ENCODE results near the gene CUX1.

Gene CUX1

DNA sequence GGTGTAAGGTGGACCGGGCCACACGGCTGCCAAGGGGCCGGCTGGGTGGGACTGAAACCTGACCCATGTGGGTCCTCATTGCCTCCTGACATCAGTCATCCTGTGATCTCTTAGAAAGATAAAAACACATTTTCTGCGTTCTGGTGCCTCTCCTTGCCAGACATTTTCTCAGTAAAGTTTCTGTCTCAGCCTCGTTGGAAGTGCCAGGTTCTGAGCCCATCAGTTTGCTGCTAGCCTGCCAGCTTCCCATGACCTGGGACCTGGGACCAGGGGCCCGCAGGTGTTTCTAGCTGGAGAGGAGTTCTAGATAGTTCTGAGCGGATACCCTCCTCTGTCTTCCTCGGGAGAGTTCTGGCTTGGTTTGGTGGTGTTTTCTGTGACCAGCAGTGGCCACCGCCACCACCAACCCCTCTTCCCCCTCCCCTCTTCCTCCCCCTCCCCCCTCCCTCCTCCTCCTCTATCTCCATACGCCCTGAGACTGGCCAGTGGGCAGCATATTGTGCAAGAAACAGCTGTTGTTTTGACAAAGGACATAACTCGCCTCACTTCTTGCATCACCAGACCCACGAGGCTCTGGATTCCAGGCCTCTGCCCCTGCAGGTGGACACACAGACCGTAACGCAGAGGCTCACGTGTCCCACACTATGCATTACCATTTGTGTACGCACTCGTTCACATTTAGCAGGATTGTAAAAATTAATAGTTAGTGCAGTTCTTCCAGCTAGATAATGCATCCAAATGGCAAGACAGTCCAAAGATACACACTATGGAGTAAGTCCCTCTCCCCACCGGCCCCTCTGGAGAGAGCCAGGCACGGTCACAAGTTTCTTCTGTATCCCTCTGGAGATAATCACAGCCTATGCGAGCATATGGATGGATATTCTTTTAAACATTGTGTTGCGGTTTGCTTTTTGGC lies 94.6 kb downstream of the CUX1 start:
- no peaks in the 10 kb centered on the region for H3K9me3 ChIP-seq
- peaks cover 27% of the 10 kb centered on the region for H3K4me1 ChIP-seq
- peak; percentile 43 for DNase-seq
- no peak overlapping the region for H3K4me3 ChIP-seq (ENCODE audit: low read depth, low read length)
- TF ChIP-seq, protein P1, sequence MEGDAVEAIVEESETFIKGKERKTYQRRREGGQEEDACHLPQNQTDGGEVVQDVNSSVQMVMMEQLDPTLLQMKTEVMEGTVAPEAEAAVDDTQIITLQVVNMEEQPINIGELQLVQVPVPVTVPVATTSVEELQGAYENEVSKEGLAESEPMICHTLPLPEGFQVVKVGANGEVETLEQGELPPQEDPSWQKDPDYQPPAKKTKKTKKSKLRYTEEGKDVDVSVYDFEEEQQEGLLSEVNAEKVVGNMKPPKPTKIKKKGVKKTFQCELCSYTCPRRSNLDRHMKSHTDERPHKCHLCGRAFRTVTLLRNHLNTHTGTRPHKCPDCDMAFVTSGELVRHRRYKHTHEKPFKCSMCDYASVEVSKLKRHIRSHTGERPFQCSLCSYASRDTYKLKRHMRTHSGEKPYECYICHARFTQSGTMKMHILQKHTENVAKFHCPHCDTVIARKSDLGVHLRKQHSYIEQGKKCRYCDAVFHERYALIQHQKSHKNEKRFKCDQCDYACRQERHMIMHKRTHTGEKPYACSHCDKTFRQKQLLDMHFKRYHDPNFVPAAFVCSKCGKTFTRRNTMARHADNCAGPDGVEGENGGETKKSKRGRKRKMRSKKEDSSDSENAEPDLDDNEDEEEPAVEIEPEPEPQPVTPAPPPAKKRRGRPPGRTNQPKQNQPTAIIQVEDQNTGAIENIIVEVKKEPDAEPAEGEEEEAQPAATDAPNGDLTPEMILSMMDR (IDR thresholded peaks at IDR 0.05; ENCODE audit: low read depth, low read length) = no peak
- H3K27me3 ChIP-seq = no peaks in the 10 kb centered on the region
- peaks cover 10% of the 10 kb centered on the region for H3K36me3 ChIP-seq

DNA sequence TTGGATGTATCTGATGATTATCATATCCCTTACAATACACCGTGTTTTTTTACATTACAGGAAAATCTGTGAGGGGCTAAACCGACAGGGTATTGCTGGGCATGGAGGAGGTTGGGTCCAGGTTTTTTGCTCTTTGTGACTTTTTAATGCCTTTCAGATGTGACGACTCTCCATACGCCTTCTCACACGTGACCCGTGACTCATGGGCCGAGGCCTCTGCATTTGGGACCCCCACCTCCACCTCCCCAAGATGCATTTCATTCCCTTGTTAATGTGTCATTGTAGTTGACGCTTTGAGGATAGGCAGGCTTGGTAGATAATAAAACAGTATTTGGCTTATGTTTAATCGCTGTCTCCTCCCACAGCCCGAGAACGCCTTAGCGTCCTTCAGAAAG lies 95.3 kb downstream of the CUX1 start:
- Histone ChIP-seq H3K9me3 (no peaks in the 10 kb centered on the region), H3K4me3 (ENCODE audit: low read depth, low read length) (no peak overlapping the region), H3K27me3 (no peaks in the 10 kb centered on the region), H3K4me1 (peaks cover 27% of the 10 kb centered on the region), H3K36me3 (peaks cover 16% of the 10 kb centered on the region)
- DNase-seq = no peak
- TF ChIP-seq, protein P1 (IDR thresholded peaks at IDR 0.05; ENCODE audit: low read depth, low read length) = no peak

DNA sequence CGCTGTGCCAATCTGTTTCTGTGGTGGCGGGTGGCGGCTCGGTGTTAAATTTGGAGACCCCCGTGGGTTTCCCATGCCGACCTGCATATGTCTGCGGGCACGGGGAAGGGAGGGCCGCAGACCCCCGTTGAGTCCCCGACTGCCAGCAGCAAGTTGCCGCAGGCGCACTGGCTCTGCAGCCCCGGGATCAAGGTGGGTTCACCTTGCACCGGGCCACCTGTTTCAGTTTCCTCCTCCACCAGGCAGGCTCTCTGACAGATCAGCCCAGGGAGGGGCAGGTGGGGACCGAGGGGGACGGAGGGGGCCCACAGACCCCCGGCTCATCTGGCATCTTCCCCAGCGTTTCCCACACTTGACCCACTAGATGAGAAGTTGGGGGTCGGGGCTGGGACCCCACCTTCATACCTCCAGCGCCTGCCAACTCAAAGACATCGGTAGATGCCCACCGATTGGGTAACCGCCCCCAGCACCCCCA lies 95.9 kb downstream of the CUX1 start:
- H3K4me1 ChIP-seq = peaks cover 27% of the 10 kb centered on the region
- no peak overlapping the region for H3K4me3 ChIP-seq (ENCODE audit: low read depth, low read length)
- no peaks in the 10 kb centered on the region for H3K9me3 ChIP-seq
- H3K36me3 ChIP-seq = peaks cover 22% of the 10 kb centered on the region
- no peaks in the 10 kb centered on the region for H3K27me3 ChIP-seq
- TF ChIP-seq, protein P1 (IDR thresholded peaks at IDR 0.05; ENCODE audit: low read depth, low read length) = no peak
- no peak for DNase-seq

DNA sequence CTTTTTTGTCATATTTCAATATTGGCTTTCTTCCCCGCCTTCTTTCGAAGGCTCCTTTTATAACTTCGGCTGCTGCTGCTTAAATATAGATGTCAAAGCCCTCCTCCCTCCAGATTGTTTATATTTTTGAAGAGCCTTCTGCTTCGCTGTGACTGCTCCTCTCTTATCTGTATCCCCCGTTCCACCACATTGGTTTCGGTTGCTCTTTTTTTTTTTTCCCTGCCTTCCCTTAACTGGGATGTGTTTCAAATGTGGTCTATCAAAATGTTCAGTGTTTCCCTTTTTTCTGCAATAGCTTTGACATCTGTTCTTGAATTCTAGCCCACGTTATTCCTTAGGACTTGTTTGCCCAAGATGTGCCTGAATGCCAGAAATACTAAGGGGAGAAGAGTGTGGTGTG lies 96.4 kb downstream of the CUX1 start:
- Histone ChIP-seq H3K27me3 (no peaks in the 10 kb centered on the region), H3K4me1 (peaks cover 27% of the 10 kb centered on the region), H3K9me3 (no peaks in the 10 kb centered on the region), H3K36me3 (peaks cover 27% of the 10 kb centered on the region), H3K4me3 (ENCODE audit: low read depth, low read length) (no peak overlapping the region)
- DNase-seq = no peak
- TF ChIP-seq, protein P1 (IDR thresholded peaks at IDR 0.05; ENCODE audit: low read depth, low read length) = no peak

DNA sequence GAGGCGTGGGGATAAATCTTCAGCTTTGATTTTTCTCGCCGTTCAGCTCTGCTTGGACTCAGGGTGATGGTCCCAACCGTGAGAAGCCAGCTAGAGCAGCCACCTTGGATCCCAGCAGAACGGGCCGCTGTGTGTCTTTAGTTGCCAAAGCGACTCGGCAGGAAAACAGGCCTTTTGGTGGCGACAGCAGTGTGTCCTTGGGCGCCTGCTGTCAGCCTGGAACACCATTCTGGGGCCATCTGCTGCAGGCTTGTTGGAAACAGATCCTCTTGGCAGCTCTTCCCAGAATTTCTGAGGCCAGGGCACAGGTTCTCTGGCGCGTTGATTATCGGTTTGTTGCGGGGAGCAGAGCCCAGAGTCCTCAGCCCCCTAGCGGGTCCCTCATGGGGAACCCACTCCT lies 97.6 kb downstream of the CUX1 start:
- Histone ChIP-seq H3K27me3 (no peaks in the 10 kb centered on the region), H3K4me3 (ENCODE audit: low read depth, low read length) (no peak overlapping the region), H3K36me3 (peaks cover 30% of the 10 kb centered on the region), H3K4me1 (peaks cover 27% of the 10 kb centered on the region), H3K9me3 (no peaks in the 10 kb centered on the region)
- TF ChIP-seq, protein P1 (IDR thresholded peaks at IDR 0.05; ENCODE audit: low read depth, low read length) = peak; percentile 32
- peak; percentile 86 for DNase-seq

Measured in BE2C (cell line).